H1 (cell line): Measurements from ENCODE around the gene CIRBP. TPM values are rescaled to one million over a fixed set of nuclear protein-coding genes. Genes with fewer than 3 reads are reported as not detected.

ENCODE experiments used
- CTCF ChIA-PET: fragments of 300-600 bp; sonication (Branson Sonifier 250); formaldehyde crosslinking; loops from one replicate; lab custom pipeline; 2021; ENCODE audit not compliant: partially characterized antibody; lab: Charles Lee
- POLR2A ChIA-PET: fragments of 300-600 bp; sonication (Branson Sonifier 250); formaldehyde crosslinking; loops from one replicate; lab custom pipeline; 2021; ENCODE audit warnings: inconsistent platforms; ENCODE audit not compliant: partially characterized antibody; lab: Charles Lee
- DNase-seq, 2 experiments: peaks; one replicate each; pipeline versions ENCODE4 v3.0.0 to v3.0.0-alpha.2; 2010 to 2022; ENCODE audit warnings: low spot score in 2 of 2, low read depth in 1 of 2, mixed read lengths in 1 of 2
- FAIRE-seq: peaks from 2 replicates; lab custom pipeline; 2011; peaks lifted over from hg19 to GRCh38; lab: Jason Lieb, UNC
- H2AFZ ChIP-seq: 2 replicates; pipeline ENCODE4 v1.8.1; 2012; ENCODE audit warnings: low read length, inconsistent platforms
- H2AK5ac ChIP-seq: 2 replicates; pipeline ENCODE4 v1.6.1; 2013; ENCODE audit warnings: low read depth, low read length
- H2BK120ac ChIP-seq: replicated peaks from 2 replicates; pipeline ENCODE3; 2013; ENCODE audit warnings: low read depth, low read length, inconsistent platforms
- H2BK12ac ChIP-seq: 2 replicates; pipeline ENCODE4 v1.6.1; 2013; ENCODE audit warnings: low read depth, low read length
- H2BK15ac ChIP-seq: 2 replicates; pipeline ENCODE4 v1.6.1; 2013; ENCODE audit warnings: low read length
- H2BK20ac ChIP-seq: 2 replicates; pipeline ENCODE4 v1.6.1; 2013; ENCODE audit warnings: low read length
- H2BK5ac ChIP-seq: 2 replicates; pipeline ENCODE4 v1.6.1; 2013; ENCODE audit warnings: low read depth, low read length
- H3K14ac ChIP-seq: 2 replicates; pipeline ENCODE4 v1.6.1; 2013; ENCODE audit warnings: inconsistent platforms; ENCODE audit not compliant: insufficient read length
- H3K18ac ChIP-seq: 2 replicates; pipeline ENCODE4 v1.6.1; 2013; ENCODE audit warnings: low read length; ENCODE audit errors: extremely low read depth
- H3K23ac ChIP-seq: 2 replicates; pipeline ENCODE4 v1.6.1; 2013; ENCODE audit warnings: inconsistent platforms; ENCODE audit not compliant: insufficient read length
- H3K23me2 ChIP-seq: 2 replicates; pipeline ENCODE4 v1.6.1; 2013; ENCODE audit warnings: low read depth, low read length
- H3K27ac ChIP-seq: 2 replicates; pipeline ENCODE4 v1.6.1; 2011; ENCODE audit warnings: low read depth, low read length, inconsistent platforms
- H3K27me3 ChIP-seq, 4 experiments: replicated peaks in 1 of 4; 1 replicate in 1 of 4; 2 replicates in 3 of 4; pipeline versions ENCODE4 v1.6.1 to v1.8.1; 2011 to 2013; ENCODE audit warnings: low read length in 3 of 4, mild to moderate bottlenecking in 3 of 4, inconsistent platforms in 2 of 4, mixed read lengths in 2 of 4, moderate library complexity in 1 of 4; ENCODE audit not compliant: control insufficient read depth in 3 of 4, insufficient read depth in 3 of 4; ENCODE audit errors: extremely low read depth in 1 of 4
- H3K36me3 ChIP-seq, 4 experiments: 2 replicates each; pipeline versions ENCODE4 v1.6.1 to v1.8.1; 2011 to 2013; ENCODE audit warnings: mild to moderate bottlenecking in 4 of 4, low read length in 3 of 4, moderate library complexity in 2 of 4, control low read depth in 1 of 4, inconsistent platforms in 1 of 4; ENCODE audit not compliant: insufficient read depth in 4 of 4, control insufficient read depth in 2 of 4
- H3K4ac ChIP-seq: replicated peaks from 2 replicates; pipeline ENCODE3; 2013; ENCODE audit warnings: low read length, low read depth, mixed read lengths, inconsistent platforms; ENCODE audit not compliant: insufficient read length
- H3K4me1 ChIP-seq, 4 experiments: replicated peaks in 1 of 4; 1 replicate in 1 of 4; 2 replicates in 3 of 4; pipeline versions ENCODE4 v1.6.1 to v1.8.1; 2011 to 2013; ENCODE audit warnings: low read length in 3 of 4, inconsistent platforms in 2 of 4, mixed read lengths in 1 of 4; ENCODE audit not compliant: insufficient read depth in 4 of 4, control insufficient read depth in 3 of 4
- H3K4me2 ChIP-seq, 2 experiments: 2 replicates each; pipeline versions ENCODE4 v1.6.1 to v1.8.1; 2011 to 2013; ENCODE audit warnings: low read depth in 2 of 2, low read length in 2 of 2, control low read depth in 1 of 2, inconsistent platforms in 1 of 2, mild to moderate bottlenecking in 1 of 2; ENCODE audit not compliant: insufficient read depth in 1 of 2
- H3K4me3 ChIP-seq, 4 experiments: fragments of 200-600, 300-600 bp in 1 of 4; sonication (generic), shearing (Covaris generic), sonication (Bioruptor Twin) in 1 of 4; 2 replicates each; pipeline versions ENCODE4 v1.5.1 to v1.8.1; 2011 to 2016; ENCODE audit warnings: low read length in 4 of 4, low read depth in 3 of 4, control low read depth in 2 of 4, inconsistent platforms in 2 of 4, mild to moderate bottlenecking in 2 of 4, mixed read lengths in 1 of 4, moderate library complexity in 1 of 4; ENCODE audit not compliant: insufficient read depth in 2 of 4; ENCODE audit errors: extremely low read depth in 1 of 4
- H3K56ac ChIP-seq: replicated peaks from 2 replicates; pipeline ENCODE3; 2013; ENCODE audit warnings: low read depth, mild to moderate bottlenecking, mixed read lengths, low read length, inconsistent platforms; ENCODE audit not compliant: insufficient read length
- H3K79me1 ChIP-seq: 2 replicates; pipeline ENCODE4 v1.6.1; 2013; ENCODE audit warnings: low read depth, low read length, control low read depth
- H3K79me2 ChIP-seq, 2 experiments: 2 replicates each; pipeline versions ENCODE4 v1.6.1 to v1.8.1; 2012 to 2013; ENCODE audit warnings: low read length in 2 of 2, mild to moderate bottlenecking in 2 of 2, inconsistent platforms in 1 of 2; ENCODE audit not compliant: insufficient read depth in 2 of 2, control insufficient read depth in 1 of 2
- H3K9ac ChIP-seq, 4 experiments: replicated peaks in 1 of 4; 1 replicate in 1 of 4; 2 replicates in 3 of 4; pipeline versions ENCODE4 v1.6.1 to v1.8.1; 2011 to 2013; ENCODE audit warnings: low read depth in 3 of 4, low read length in 3 of 4, control low read depth in 2 of 4, mild to moderate bottlenecking in 2 of 4, moderate library complexity in 2 of 4, inconsistent platforms in 1 of 4; ENCODE audit errors: extremely low read depth in 1 of 4
- H3K9me3 ChIP-seq, 2 experiments: 2 replicates each; pipeline versions ENCODE4 v1.6.1 to v1.8.1; 2012 to 2013; ENCODE audit warnings: mild to moderate bottlenecking in 2 of 2, moderate library complexity in 2 of 2, control low read depth in 1 of 2, inconsistent platforms in 1 of 2, low read depth in 1 of 2, low read length in 1 of 2, mixed read lengths in 1 of 2; ENCODE audit not compliant: insufficient read depth in 2 of 2
- H4K20me1 ChIP-seq, 2 experiments: replicated peaks in 1 of 2; 2 replicates each; pipeline versions ENCODE3 to v1.8.1; 2011 to 2013; ENCODE audit warnings: inconsistent platforms in 2 of 2, low read length in 2 of 2, mild to moderate bottlenecking in 1 of 2; ENCODE audit not compliant: insufficient read depth in 2 of 2, control insufficient read depth in 1 of 2
- H4K5ac ChIP-seq: 2 replicates; pipeline ENCODE4 v1.6.1; 2013; ENCODE audit warnings: low read length, low read depth, mixed read lengths, inconsistent platforms; ENCODE audit not compliant: insufficient read length
- H4K8ac ChIP-seq: 2 replicates; pipeline ENCODE4 v1.8.0; 2013; ENCODE audit warnings: mild to moderate bottlenecking, moderate library complexity, low read length, inconsistent platforms; ENCODE audit not compliant: insufficient read depth; ENCODE audit errors: extremely low read depth
- H4K91ac ChIP-seq: replicated peaks from 2 replicates; pipeline ENCODE3; 2013; ENCODE audit warnings: low read length, mixed read lengths, inconsistent platforms; ENCODE audit not compliant: insufficient read length
- CBX5 ChIP-seq: fragments of 300-800, 300-1000 bp; sonication (generic); IDR thresholded peaks from 2 replicates; pipeline ENCODE4 v1.7.1; 2016; ENCODE audit warnings: antibody characterized with exemption, low read length, low read depth
- CTBP2 ChIP-seq: IDR thresholded peaks from 2 replicates; pipeline ENCODE4 v1.7.0; 2011; ENCODE audit warnings: borderline replicate concordance, mild to moderate bottlenecking, moderate library complexity, mixed read lengths, low read length; ENCODE audit not compliant: insufficient read depth, insufficient read length
- MAFK ChIP-seq: IDR thresholded peaks from 2 replicates; pipeline ENCODE4 v1.6.1; 2012; ENCODE audit warnings: low read depth, mild to moderate bottlenecking, improper control_type of control experiment, low read length
- POU5F1 ChIP-seq: IDR thresholded peaks from 2 replicates; pipeline ENCODE4 v1.6.1; 2011; ENCODE audit warnings: low read depth, mild to moderate bottlenecking, low read length, moderate library complexity
- SIX5 ChIP-seq: IDR thresholded peaks from 2 replicates; pipeline ENCODE4 v1.6.1; 2011; ENCODE audit warnings: mild to moderate bottlenecking, low read depth, low read length
- SP2 ChIP-seq: IDR thresholded peaks from 2 replicates; pipeline ENCODE4 v1.6.1; 2012; ENCODE audit warnings: mild to moderate bottlenecking, low read length, inconsistent platforms
- SP4 ChIP-seq: IDR thresholded peaks from 2 replicates; pipeline ENCODE4 v1.6.1; 2012; ENCODE audit warnings: low read length, inconsistent platforms
- YY1 ChIP-seq: IDR thresholded peaks from 2 replicates; pipeline ENCODE4 v1.6.1; 2011; ENCODE audit warnings: low read depth, mild to moderate bottlenecking, low read length
- WGBS, 2 experiments: shearing (Covaris generic) in 1 of 2; methylation state at CpG; one replicate each; pipeline versions ENCODE4 v1.1.6 to v1.1.7; 2013 to 2015; ENCODE audit warnings: low lambda C conversion rate in 2 of 2, mixed read lengths in 2 of 2, inconsistent platforms in 1 of 2, low coverage in 1 of 2, missing lambda C conversion rate in 1 of 2; ENCODE audit not compliant: insufficient replicate concordance in 2 of 2, insufficient coverage in 1 of 2, insufficient read length in 1 of 2; ENCODE audit errors: extremely low coverage in 1 of 2, missing lambda C conversion rate in 1 of 2; 5-methylcytosine and 5-hydroxymethylcytosine counted together
- polyA plus RNA-seq, 7 experiments: library from polyadenylated mRNA; depleted of rRNA in 3 of 7; stranded (reverse) in 5 of 7; unstranded in 2 of 7; fragments of >200 nt in 5 of 7; fragments of 200-250 nt in 2 of 7; gene quantifications; 1 replicate in 5 of 7; 2 replicates in 1 of 7; 4 replicates in 1 of 7; pipeline versions ENCODE4 v1.2.1 to v1.2.3, GENCODE V29; 2011 to 2013; ENCODE audit warnings: missing spikeins in 2 of 7, mixed read lengths in 2 of 7
- total RNA-seq: library from RNA; stranded (reverse); fragmentation: NEBNext Ultra II Directional; extraction: Animal tissue kit (Norgen Biotek cat#: 25700); gene quantifications from 2 replicates; pipeline ENCODE4 v1.2.1, GENCODE V29; 2021
- TF ChIP-seq, protein P1 (sequence below), 3 experiments: IDR thresholded peaks; 1 replicate in 2 of 3; 2 replicates in 1 of 3; pipeline versions ENCODE4 v1.5.1 to v1.6.1; 2011; ENCODE audit warnings: low read length in 3 of 3, mild to moderate bottlenecking in 3 of 3, inconsistent platforms in 2 of 3, low read depth in 1 of 3, moderate library complexity in 1 of 3; ENCODE audit not compliant: insufficient read depth in 1 of 3; ENCODE audit errors: control extremely low read depth in 1 of 3

The CIRBP gene
- total and polyA plus RNA-seq, 2 of the 8 experiments (the other 6 are each of a cell fraction or from before 2014, with no cell fraction given) = 175 to 199 TPM

- no peak for FAIRE-seq
- Histone ChIP-seq H4K8ac (peak overlapping the region; percentile 35; the same call in 1 of the 2 replicates), H3K18ac (no peak overlapping the region; the same call in 1 of the 2 replicates), H3K36me3 (no peaks in the 10 kb centered on the region), H3K4me3 (no peak overlapping the region), H2BK5ac (no peak overlapping the region), H4K5ac (no peak overlapping the region), H2BK120ac (no peak overlapping the region), H3K23me2 (no peaks in the 10 kb centered on the region), H3K79me2 (no peaks in the 10 kb centered on the region), H4K91ac (no peak overlapping the region), H3K27ac (no peak overlapping the region), H3K4me1 (peaks cover 0 to 5% (median 0%) of the 10 kb centered on the region in 4 experiments; a peak in 3 of 7 replicates), H3K79me1 (no peaks in the 10 kb centered on the region), H3K9me3 (no peaks in the 10 kb centered on the region), H3K4me2 (no peak overlapping the region), H2BK12ac (no peak overlapping the region), H2BK15ac (no peak overlapping the region), H2AFZ (no peak overlapping the region), H3K23ac (no peak overlapping the region), H2AK5ac (no peak overlapping the region), H3K56ac (no peak overlapping the region), H2BK20ac (no peak overlapping the region), H3K9ac (no peak overlapping the region), H3K27me3 (peaks cover 0 to 10% (median 4%) of the 10 kb centered on the region in 4 experiments; a peak in 5 of 7 replicates), H3K4ac (no peak overlapping the region), H3K14ac (no peak overlapping the region), H4K20me1 (no peaks in the 10 kb centered on the region)
- no peak for TF ChIP-seq SIX5
- no peak for TF ChIP-seq YY1
- no peak for TF ChIP-seq MAFK
- TF ChIP-seq SP4 = no peak
- TF ChIP-seq CBX5 = no peak
- no peak for TF ChIP-seq POU5F1
- no peak for TF ChIP-seq CTBP2
- TF ChIP-seq, protein P1, sequence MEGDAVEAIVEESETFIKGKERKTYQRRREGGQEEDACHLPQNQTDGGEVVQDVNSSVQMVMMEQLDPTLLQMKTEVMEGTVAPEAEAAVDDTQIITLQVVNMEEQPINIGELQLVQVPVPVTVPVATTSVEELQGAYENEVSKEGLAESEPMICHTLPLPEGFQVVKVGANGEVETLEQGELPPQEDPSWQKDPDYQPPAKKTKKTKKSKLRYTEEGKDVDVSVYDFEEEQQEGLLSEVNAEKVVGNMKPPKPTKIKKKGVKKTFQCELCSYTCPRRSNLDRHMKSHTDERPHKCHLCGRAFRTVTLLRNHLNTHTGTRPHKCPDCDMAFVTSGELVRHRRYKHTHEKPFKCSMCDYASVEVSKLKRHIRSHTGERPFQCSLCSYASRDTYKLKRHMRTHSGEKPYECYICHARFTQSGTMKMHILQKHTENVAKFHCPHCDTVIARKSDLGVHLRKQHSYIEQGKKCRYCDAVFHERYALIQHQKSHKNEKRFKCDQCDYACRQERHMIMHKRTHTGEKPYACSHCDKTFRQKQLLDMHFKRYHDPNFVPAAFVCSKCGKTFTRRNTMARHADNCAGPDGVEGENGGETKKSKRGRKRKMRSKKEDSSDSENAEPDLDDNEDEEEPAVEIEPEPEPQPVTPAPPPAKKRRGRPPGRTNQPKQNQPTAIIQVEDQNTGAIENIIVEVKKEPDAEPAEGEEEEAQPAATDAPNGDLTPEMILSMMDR (IDR thresholded peaks at IDR 0.05; ENCODE audit: control extremely low read depth in 1 of 3, insufficient read depth in 1 of 3, low read depth in 1 of 3, low read length in 3 of 3) = peak in 1 of 3 experiments; percentile 6; a peak in 1 of 4 replicates
- no peak for TF ChIP-seq SP2
- DNase-seq = no peak
- POLR2A ChIA-PET = interaction anchor here (0.5 to 1.3 kb wide), 7 partner anchors 12 to 608 kb away, joined by 3 to 6 read pairs (median 3); partner anchors contain the start of gene CIRBP
- CTCF ChIA-PET = interaction anchor here (0.6 to 2.1 kb wide), 9 partner anchors 9 to 99 kb away, joined by 3 to 6 read pairs (median 4); no protein-coding TSS in a partner anchor
- 86% methylated on average over 19 of the region's 21 CpGs; no CpG with 5 or more reads in 1 of the 2 experiments for WGBS, 2 experiments
Measured at GRCh38 chr19:1311543-1312091, 42.5 kb downstream of the CIRBP start.
